ENCODE measurements around the gene RIMS1.

RIMS1 gene

DNA sequence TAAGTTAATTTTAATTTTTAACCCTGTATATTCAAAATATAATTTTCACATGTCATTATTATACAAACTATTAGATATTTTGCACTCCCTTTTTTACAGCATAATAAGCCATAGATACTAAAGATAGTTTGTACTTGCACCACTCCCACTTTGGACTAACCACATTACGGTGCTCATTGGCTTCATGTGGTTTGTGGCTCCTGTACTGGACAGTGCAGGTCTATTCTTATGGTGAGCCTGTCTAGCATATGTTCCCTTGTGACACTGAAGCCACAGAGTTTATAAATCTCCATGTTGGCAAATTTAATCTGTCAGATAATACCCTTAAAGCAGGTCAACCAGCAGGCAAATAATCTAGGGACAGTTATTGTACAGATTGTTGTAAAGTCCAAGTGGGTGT is 381.1 kb downstream of the RIMS1 start:
- no peak for DNase-seq (ENCODE audit: low read depth in 1 of 2, low spot score in 1 of 2)
- Histone ChIP-seq H3K27ac (replicated peaks) (no peak overlapping the region), H3K27me3 (ENCODE audit: insufficient read depth, poor library complexity, severe bottlenecking) (peaks cover 4% of the 10 kb centered on the region), H3K4me3 (replicated peaks; ENCODE audit: insufficient read depth, low read length) (no peak overlapping the region)
- TF ChIP-seq, protein P1, sequence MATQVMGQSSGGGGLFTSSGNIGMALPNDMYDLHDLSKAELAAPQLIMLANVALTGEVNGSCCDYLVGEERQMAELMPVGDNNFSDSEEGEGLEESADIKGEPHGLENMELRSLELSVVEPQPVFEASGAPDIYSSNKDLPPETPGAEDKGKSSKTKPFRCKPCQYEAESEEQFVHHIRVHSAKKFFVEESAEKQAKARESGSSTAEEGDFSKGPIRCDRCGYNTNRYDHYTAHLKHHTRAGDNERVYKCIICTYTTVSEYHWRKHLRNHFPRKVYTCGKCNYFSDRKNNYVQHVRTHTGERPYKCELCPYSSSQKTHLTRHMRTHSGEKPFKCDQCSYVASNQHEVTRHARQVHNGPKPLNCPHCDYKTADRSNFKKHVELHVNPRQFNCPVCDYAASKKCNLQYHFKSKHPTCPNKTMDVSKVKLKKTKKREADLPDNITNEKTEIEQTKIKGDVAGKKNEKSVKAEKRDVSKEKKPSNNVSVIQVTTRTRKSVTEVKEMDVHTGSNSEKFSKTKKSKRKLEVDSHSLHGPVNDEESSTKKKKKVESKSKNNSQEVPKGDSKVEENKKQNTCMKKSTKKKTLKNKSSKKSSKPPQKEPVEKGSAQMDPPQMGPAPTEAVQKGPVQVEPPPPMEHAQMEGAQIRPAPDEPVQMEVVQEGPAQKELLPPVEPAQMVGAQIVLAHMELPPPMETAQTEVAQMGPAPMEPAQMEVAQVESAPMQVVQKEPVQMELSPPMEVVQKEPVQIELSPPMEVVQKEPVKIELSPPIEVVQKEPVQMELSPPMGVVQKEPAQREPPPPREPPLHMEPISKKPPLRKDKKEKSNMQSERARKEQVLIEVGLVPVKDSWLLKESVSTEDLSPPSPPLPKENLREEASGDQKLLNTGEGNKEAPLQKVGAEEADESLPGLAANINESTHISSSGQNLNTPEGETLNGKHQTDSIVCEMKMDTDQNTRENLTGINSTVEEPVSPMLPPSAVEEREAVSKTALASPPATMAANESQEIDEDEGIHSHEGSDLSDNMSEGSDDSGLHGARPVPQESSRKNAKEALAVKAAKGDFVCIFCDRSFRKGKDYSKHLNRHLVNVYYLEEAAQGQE (IDR thresholded peaks at IDR 0.05; ENCODE audit: insufficient replicate concordance, low read depth) = no peak
- TF ChIP-seq POLR2AphosphoS5 (IDR thresholded peaks at IDR 0.05; ENCODE audit: low read depth) (no peak), GABPA (IDR thresholded peaks at IDR 0.05; ENCODE audit: low read depth) (no peak), SPI1 (IDR thresholded peaks at IDR 0.05; ENCODE audit: borderline replicate concordance, low read depth) (no peak)
- TF ChIP-seq, protein P2, sequence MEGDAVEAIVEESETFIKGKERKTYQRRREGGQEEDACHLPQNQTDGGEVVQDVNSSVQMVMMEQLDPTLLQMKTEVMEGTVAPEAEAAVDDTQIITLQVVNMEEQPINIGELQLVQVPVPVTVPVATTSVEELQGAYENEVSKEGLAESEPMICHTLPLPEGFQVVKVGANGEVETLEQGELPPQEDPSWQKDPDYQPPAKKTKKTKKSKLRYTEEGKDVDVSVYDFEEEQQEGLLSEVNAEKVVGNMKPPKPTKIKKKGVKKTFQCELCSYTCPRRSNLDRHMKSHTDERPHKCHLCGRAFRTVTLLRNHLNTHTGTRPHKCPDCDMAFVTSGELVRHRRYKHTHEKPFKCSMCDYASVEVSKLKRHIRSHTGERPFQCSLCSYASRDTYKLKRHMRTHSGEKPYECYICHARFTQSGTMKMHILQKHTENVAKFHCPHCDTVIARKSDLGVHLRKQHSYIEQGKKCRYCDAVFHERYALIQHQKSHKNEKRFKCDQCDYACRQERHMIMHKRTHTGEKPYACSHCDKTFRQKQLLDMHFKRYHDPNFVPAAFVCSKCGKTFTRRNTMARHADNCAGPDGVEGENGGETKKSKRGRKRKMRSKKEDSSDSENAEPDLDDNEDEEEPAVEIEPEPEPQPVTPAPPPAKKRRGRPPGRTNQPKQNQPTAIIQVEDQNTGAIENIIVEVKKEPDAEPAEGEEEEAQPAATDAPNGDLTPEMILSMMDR (IDR thresholded peaks at IDR 0.05; ENCODE audit: insufficient read depth, low read length) = no peak

DNA sequence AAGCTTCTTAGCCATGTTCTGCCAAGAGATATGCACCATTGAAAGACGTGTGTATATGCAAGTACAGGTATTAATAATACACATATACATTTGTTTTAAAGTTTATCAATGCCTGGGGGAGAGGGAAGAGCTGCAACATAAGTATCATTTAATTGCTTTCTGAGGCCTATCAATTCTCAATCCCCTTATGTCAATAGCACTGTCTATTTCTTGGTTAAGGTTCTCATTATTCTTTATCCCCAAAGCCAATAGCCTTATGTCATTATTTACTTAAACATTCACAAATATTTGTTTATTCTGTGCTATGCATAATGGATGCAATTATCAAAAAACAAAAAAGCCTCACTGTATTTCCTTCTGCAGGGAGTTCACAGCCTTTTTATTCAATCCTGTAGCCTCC is 385.2 kb downstream of the RIMS1 start:
- H3K27ac ChIP-seq (replicated peaks) = no peak overlapping the region
- H3K4me3 ChIP-seq (replicated peaks; ENCODE audit: insufficient read depth, low read length) = no peak overlapping the region
- H3K27me3 ChIP-seq (ENCODE audit: insufficient read depth, poor library complexity, severe bottlenecking) = peaks cover 2% of the 10 kb centered on the region
- TF ChIP-seq POLR2AphosphoS5 (IDR thresholded peaks at IDR 0.05; ENCODE audit: low read depth) (no peak), SPI1 (IDR thresholded peaks at IDR 0.05; ENCODE audit: borderline replicate concordance, low read depth) (no peak), GABPA (IDR thresholded peaks at IDR 0.05; ENCODE audit: low read depth) (no peak)
- TF ChIP-seq, protein P1 (IDR thresholded peaks at IDR 0.05; ENCODE audit: insufficient replicate concordance, low read depth) = no peak
- TF ChIP-seq, protein P2 (IDR thresholded peaks at IDR 0.05; ENCODE audit: insufficient read depth, low read length) = no peak
- no peak for DNase-seq (ENCODE audit: low read depth in 1 of 2, low spot score in 1 of 2)

DNA sequence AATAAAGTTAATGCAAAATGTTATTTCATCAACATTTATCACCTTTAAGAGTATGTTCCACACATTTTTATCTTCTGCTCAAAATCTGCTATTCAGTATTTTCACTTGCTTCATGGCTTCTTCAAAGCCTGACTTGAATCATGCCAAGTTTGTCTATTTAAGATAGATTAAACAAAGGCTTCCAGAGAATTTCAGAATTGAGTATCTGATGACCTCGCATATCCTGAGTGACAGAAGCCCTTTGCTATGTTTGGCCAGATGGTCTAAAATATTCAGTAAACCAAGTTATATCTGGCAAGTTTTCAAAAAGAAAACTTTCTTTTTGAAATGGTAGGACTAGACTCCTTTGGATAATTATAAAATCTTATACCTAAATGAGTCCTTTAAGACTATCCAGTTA is 386.6 kb downstream of the RIMS1 start:
- Histone ChIP-seq H3K27ac (replicated peaks) (no peak overlapping the region), H3K27me3 (ENCODE audit: insufficient read depth, poor library complexity, severe bottlenecking) (peaks cover 5% of the 10 kb centered on the region), H3K4me3 (replicated peaks; ENCODE audit: insufficient read depth, low read length) (no peak overlapping the region)
- TF ChIP-seq POLR2AphosphoS5 (IDR thresholded peaks at IDR 0.05; ENCODE audit: low read depth) = no peak
- no peak for DNase-seq (ENCODE audit: low read depth in 1 of 2, low spot score in 1 of 2)

DNA sequence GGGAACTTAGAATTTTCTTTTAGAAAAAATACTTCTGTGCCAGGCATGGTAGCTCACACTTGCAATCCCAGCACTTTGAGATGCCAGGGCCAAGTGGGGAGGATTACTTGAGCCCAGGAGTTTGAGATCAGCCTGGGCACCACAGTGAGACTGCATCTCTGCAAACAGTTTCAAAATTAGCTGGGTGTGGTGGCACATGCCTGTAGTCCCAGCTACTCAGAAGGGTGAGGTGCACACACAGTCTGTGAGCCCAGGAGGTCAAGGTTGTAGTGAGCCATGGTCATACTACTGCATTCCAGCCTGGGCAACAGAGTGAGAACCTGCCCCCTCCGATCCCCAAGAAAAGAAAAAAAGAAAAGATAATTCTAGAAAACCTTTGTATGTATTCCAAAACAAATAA is 389.5 kb downstream of the RIMS1 start:
- TF ChIP-seq GABPA (IDR thresholded peaks at IDR 0.05; ENCODE audit: low read depth) (no peak), SPI1 (IDR thresholded peaks at IDR 0.05; ENCODE audit: borderline replicate concordance, low read depth) (no peak), POLR2AphosphoS5 (IDR thresholded peaks at IDR 0.05; ENCODE audit: low read depth) (no peak)
- TF ChIP-seq, protein P1 (IDR thresholded peaks at IDR 0.05; ENCODE audit: insufficient replicate concordance, low read depth) = no peak
- TF ChIP-seq, protein P2 (IDR thresholded peaks at IDR 0.05; ENCODE audit: insufficient read depth, low read length) = no peak
- Histone ChIP-seq H3K4me3 (replicated peaks; ENCODE audit: insufficient read depth, low read length) (no peak overlapping the region), H3K27me3 (ENCODE audit: insufficient read depth, poor library complexity, severe bottlenecking) (peaks cover 3% of the 10 kb centered on the region), H3K27ac (replicated peaks) (no peak overlapping the region)
- no peak for DNase-seq (ENCODE audit: low read depth in 1 of 2, low spot score in 1 of 2)
